HEK293T (cell line): ENCODE results near the gene IFT27.

ENCODE experiments used
- CTBP1 ChIP-seq: fragments of 450-650 bp; IDR thresholded peaks from 2 replicates; pipeline ENCODE4 v1.6.1; 2016; ENCODE audit warnings: borderline replicate concordance
- FOXA1 ChIP-seq: fragments of 450-650 bp; IDR thresholded peaks from 2 replicates; pipeline ENCODE4 v1.6.1; 2016; ENCODE audit warnings: mild to moderate bottlenecking
- FOXK2 ChIP-seq: fragments of 450-650 bp; IDR thresholded peaks from 2 replicates; pipeline ENCODE4 v1.6.1; 2016; ENCODE audit warnings: mild to moderate bottlenecking
- FOXM1 ChIP-seq: fragments of 450-650 bp; IDR thresholded peaks from 2 replicates; pipeline ENCODE4 v1.6.1; 2017; ENCODE audit warnings: mild to moderate bottlenecking, borderline replicate concordance
- HDGF ChIP-seq: fragments of 450-650 bp; IDR thresholded peaks from 2 replicates; pipeline ENCODE4 v1.6.1; 2017; ENCODE audit warnings: antibody characterized with exemption, borderline replicate concordance
- L3MBTL2 ChIP-seq: fragments of 450-650 bp; conservative IDR thresholded peaks from 2 replicates; pipeline ENCODE4 v1.6.1; 2016; ENCODE audit warnings: mild to moderate bottlenecking
- SP1 ChIP-seq: fragments of 450-650 bp; IDR thresholded peaks from 2 replicates; pipeline ENCODE4 v1.6.1; 2017
- SUZ12 ChIP-seq: fragments of 450-650 bp; IDR thresholded peaks from 2 replicates; pipeline ENCODE4 v1.6.1; 2016; ENCODE audit warnings: mild to moderate bottlenecking
- ZNF384 ChIP-seq: fragments of 450-650 bp; IDR thresholded peaks from 2 replicates; pipeline ENCODE4 v1.6.1; 2016

DNA sequence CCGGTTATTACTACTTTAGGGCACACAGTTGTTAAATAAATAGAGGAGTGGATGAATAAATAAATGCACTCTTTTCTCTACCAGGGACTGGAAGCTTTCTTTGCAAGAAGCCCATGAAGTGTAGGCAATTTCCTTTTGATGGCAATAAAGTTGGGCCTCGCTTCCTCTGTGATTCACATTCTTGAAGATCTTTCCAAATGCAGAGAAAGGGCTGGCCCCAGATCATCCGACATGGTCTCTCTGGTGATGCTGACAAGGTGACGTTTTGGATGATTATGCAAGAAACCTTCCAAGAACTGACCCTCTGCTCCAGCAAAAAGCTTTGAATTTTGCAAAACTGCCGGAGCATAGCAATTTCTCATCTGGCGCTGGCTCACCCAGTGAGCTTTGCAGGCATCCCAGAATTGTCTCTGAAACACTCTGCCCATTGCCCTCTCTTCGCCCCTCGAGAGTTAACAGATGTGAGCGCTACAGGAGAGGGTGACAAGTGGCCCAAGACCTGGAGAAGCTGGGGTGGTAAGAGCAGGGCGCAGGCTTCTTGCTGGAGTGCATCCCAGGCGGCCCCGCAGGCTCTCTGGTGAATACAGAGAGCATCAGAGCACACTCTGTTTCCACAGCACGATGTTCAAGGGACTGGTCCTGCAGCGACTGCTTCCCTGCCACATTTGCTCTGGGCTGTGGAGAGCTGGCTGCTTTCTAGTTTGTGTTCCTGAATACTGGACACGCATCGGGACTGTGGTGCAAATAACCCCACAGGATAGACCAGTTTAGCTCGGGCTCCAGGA lies 11.5 kb upstream of the IFT27 start:
- TF ChIP-seq SP1 = no peak
- no peak for TF ChIP-seq SUZ12
- no peak for TF ChIP-seq ZNF384
- no peak for TF ChIP-seq HDGF
- TF ChIP-seq FOXA1 = no peak
- TF ChIP-seq FOXK2 = no peak
- TF ChIP-seq CTBP1 = no peak
- no peak for TF ChIP-seq FOXM1
- TF ChIP-seq L3MBTL2 = no peak
